Upper lobe of right lung (tissue), 1 donor: ENCODE results near the gene GIPC3. TPM values are rescaled to one million over a fixed set of nuclear protein-coding genes. Genes with fewer than 3 reads are reported as not detected.
A peak's percentile ranks its signal among the peaks of the same experiment; 100 is the strongest.
"Not testable (repeated sequence)": the region's sequence is repeated elsewhere in the genome, so short reads cannot be mapped to it uniquely, and the experiment has no call there.

Source experiments
- ATAC-seq: fragments of 200-7000 bp; cut with Tn5 transposase; one replicate; pipeline ENCODE4 v1.9.1; 2020; ENCODE audit warnings: mild to moderate bottlenecking, moderate library complexity
- DNase-seq: peaks from one replicate; pipeline ENCODE4 v3.0.0-alpha.2; 2020
- H3K27ac ChIP-seq: fragments of 200-600 bp; one replicate; pipeline ENCODE4 v1.8.0; 2022
- H3K27me3 ChIP-seq: fragments of 200-600 bp; one replicate; pipeline ENCODE4 v1.8.0; 2022; ENCODE audit warnings: mild to moderate bottlenecking
- H3K36me3 ChIP-seq: fragments of 200-600 bp; one replicate; pipeline ENCODE4 v1.8.0; 2022
- H3K4me1 ChIP-seq: fragments of 200-600 bp; one replicate; pipeline ENCODE4 v1.8.0; 2022
- H3K4me3 ChIP-seq: fragments of 200-600 bp; one replicate; pipeline ENCODE4 v1.8.0; 2022; ENCODE audit warnings: mild to moderate bottlenecking
- H3K9me3 ChIP-seq: fragments of 200-600 bp; one replicate; pipeline ENCODE4 v1.8.0; 2022
- intact Hi-C: fragments of 100-400 bp; cut with DNase I; formaldehyde crosslinking; loops from one replicate; pipeline ENCODE4 v1.11.0; 2022
- total RNA-seq: library from RNA; stranded (reverse); fragmentation: NEBNext Ultra II Directional; extraction: Animal tissue kit (Norgen Biotek cat#: 25700); gene quantifications from one replicate; pipeline ENCODE4 v1.2.1, GENCODE V29; 2021
- TF ChIP-seq, protein P1 (sequence below): fragments of 200-600 bp; IDR thresholded peaks from one replicate; pipeline ENCODE4 v1.8.0; 2022; ENCODE audit warnings: antibody characterized with exemption
- donor health status: DM: no; HTN: yes; CAD: no; lungs with severe emphysema.

Gene GIPC3
- total RNA-seq, 1 donor from 2014 or later = 6.5 TPM

DNA sequence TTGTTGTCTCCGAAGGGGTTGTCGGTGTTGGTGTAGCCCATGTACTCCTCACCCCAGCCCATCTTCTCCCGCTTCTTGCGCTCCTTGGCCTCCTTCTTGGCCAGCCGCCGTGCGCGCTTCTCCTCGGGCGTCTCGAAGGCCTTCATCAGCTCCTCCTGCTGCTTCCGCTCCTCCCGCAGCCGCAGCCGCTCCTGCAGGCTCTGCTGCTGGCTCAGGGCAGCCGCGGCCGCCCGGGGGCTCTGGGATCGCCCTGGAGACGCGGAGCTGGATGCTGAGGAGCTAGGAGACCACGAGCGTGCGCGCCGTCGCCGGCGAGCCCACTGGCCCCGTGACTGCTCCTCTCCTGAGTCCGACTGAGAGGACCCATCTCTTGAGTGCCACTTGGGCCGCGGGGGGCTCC is 38.4 kb downstream of the GIPC3 start:
- ATAC-seq (no peak), DNase-seq (no peak)
- Histone ChIP-seq H3K27me3 (no peaks in the 10 kb centered on the region), H3K9me3 (no peaks in the 10 kb centered on the region), H3K36me3 (peaks cover 27% of the 10 kb centered on the region), H3K4me3 (no peak overlapping the region), H3K27ac (no peak overlapping the region), H3K4me1 (peaks cover 15% of the 10 kb centered on the region)
- intact Hi-C loops = loop anchor here (5.0 kb wide), 1 partner anchor 36 kb away; the partner anchor contains the start of gene GIPC3
- TF ChIP-seq, protein P1, sequence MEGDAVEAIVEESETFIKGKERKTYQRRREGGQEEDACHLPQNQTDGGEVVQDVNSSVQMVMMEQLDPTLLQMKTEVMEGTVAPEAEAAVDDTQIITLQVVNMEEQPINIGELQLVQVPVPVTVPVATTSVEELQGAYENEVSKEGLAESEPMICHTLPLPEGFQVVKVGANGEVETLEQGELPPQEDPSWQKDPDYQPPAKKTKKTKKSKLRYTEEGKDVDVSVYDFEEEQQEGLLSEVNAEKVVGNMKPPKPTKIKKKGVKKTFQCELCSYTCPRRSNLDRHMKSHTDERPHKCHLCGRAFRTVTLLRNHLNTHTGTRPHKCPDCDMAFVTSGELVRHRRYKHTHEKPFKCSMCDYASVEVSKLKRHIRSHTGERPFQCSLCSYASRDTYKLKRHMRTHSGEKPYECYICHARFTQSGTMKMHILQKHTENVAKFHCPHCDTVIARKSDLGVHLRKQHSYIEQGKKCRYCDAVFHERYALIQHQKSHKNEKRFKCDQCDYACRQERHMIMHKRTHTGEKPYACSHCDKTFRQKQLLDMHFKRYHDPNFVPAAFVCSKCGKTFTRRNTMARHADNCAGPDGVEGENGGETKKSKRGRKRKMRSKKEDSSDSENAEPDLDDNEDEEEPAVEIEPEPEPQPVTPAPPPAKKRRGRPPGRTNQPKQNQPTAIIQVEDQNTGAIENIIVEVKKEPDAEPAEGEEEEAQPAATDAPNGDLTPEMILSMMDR = no peak

DNA sequence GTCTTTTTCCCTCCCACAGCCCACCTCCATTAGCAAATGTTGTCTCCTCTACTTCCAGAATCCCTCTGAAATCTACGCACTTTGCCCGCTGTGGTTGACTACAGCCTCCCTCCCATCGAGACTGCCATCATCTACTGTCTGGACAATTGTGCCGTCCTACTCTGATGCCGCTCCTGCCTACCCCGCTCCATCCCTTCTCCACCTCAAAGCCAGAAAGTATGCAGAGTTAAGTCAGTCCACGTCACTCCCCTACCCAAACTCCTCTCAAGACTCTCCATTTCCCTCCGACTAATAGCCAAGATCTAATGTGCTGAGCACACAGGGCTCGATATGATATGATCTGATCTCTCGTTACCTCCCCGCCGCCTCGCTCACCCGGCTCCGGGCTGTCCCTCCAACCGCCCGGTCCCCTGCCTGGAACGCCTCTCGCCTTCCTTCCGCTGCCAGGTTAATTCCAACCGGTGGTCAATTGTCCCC is 40.8 kb downstream of the GIPC3 start:
- DNase-seq (no peak), ATAC-seq (no peak)
- Histone ChIP-seq H3K27me3 (no peaks in the 10 kb centered on the region), H3K36me3 (peaks cover 17% of the 10 kb centered on the region), H3K4me3 (peak overlapping the region; percentile 77), H3K9me3 (no peaks in the 10 kb centered on the region), H3K27ac (peak overlapping the region; percentile 93), H3K4me1 (peaks cover 15% of the 10 kb centered on the region)
- TF ChIP-seq, protein P1 = no peak
- intact Hi-C loops = no loop called here

GRCh38 chr19:3626473-3627350 is 41.4 kb downstream of the GIPC3 start, which contains the start of gene CACTIN:
Gene CACTIN (minus strand): TSS chr19:3626790. CDS start chr19:3626762, 28 bp downstream.
- H3K27me3 ChIP-seq = no peaks in the 10 kb centered on the region
- H3K9me3 ChIP-seq = no peaks in the 10 kb centered on the region
- intact Hi-C loops = no loop called here
- DNase-seq = peak; percentile 100
- H3K4me1 ChIP-seq = peaks cover 15% of the 10 kb centered on the region
- ATAC-seq = peak; percentile 98
- TF ChIP-seq, protein P1 = no peak
- peak within 1 kb of the TSS; percentile 93 for H3K27ac ChIP-seq
- peak within 1 kb of the TSS; percentile 77 for H3K4me3 ChIP-seq
- peaks cover 17% of the 10 kb centered on the region for H3K36me3 ChIP-seq

- H3K27ac ChIP-seq = peak overlapping the region; percentile 93
- H3K36me3 ChIP-seq = peaks cover 17% of the 10 kb centered on the region
- peaks cover 15% of the 10 kb centered on the region for H3K4me1 ChIP-seq
- H3K9me3 ChIP-seq = no peaks in the 10 kb centered on the region
- intact Hi-C loops = no loop called here
- ATAC-seq = no peak
- DNase-seq = no peak
- TF ChIP-seq, protein P1 = no peak
- H3K27me3 ChIP-seq = no peaks in the 10 kb centered on the region
- peak overlapping the region; percentile 77 for H3K4me3 ChIP-seq
Measured at GRCh38 chr19:3627351-3627723, 42.1 kb downstream of the GIPC3 start.

GRCh38 chr19:3628766-3629165 is 43.5 kb downstream of the GIPC3 start:
- intact Hi-C loops, ATAC-seq, DNase-seq, H3K27me3 ChIP-seq, H3K4me3 ChIP-seq, H3K27ac ChIP-seq, H3K9me3 ChIP-seq: not testable (repeated sequence)
- peaks cover 15% of the 10 kb centered on the region for H3K36me3 ChIP-seq
- peaks cover 15% of the 10 kb centered on the region for H3K4me1 ChIP-seq
